Astrocyte of the cerebellum (primary cell): ENCODE data around the gene COQ7.

ENCODE experiments used
- DNase-seq: peaks from one replicate; pipeline ENCODE4 v3.0.0-alpha.2; 2011; ENCODE audit warnings: low read depth
- H3K4me3 ChIP-seq: 2 replicates; pipeline ENCODE4 v1.5.1; 2011; ENCODE audit warnings: mild to moderate bottlenecking, low read depth, low read length, moderate library complexity
- CTCF ChIP-seq: IDR thresholded peaks from 2 replicates; pipeline ENCODE4 v1.5.1; 2012; ENCODE audit warnings: low read length, low read depth, moderate library complexity, mild to moderate bottlenecking; ENCODE audit errors: missing control alignments
- in situ Hi-C: cut with HindIII; loops from 2 replicates; pipeline ENCODE4 v1.10.0; 2017; ENCODE audit warnings: low sequenced_read_pairs

The COQ7 gene

GRCh38 chr16:19089410-19089955 lies 22.1 kb downstream of the COQ7 start:
- in situ Hi-C loops = loop anchor here (25.0 kb wide), 1 partner anchor 273 kb away; no protein-coding TSS in a partner anchor

GRCh38 chr16:19090916-19091315 lies 23.5 kb downstream of the COQ7 start:
- in situ Hi-C loops = loop anchor here (25.0 kb wide), 1 partner anchor 271 kb away; no protein-coding TSS in a partner anchor
- no peak overlapping the region for H3K4me3 ChIP-seq
- no peak for DNase-seq
- TF ChIP-seq CTCF = no peak

More at GRCh38 chr16:19089410-19089955, 22.1 kb downstream of the COQ7 start:
- TF ChIP-seq CTCF = no peak
- no peak for DNase-seq
- no peak overlapping the region for H3K4me3 ChIP-seq

GRCh38 chr16:19092653-19093410 lies 25.4 kb downstream of the COQ7 start:
- no peak for DNase-seq
- H3K4me3 ChIP-seq = no peak overlapping the region
- no peak for TF ChIP-seq CTCF
- in situ Hi-C loops = loop anchor here (25.0 kb wide), 1 partner anchor 269 kb away; no protein-coding TSS in a partner anchor

- in situ Hi-C loops = loop anchor here (25.0 kb wide), 1 partner anchor 268 kb away; no protein-coding TSS in a partner anchor
- no peak overlapping the region for H3K4me3 ChIP-seq
- no peak for TF ChIP-seq CTCF
- no peak for DNase-seq
Observed at GRCh38 chr16:19093631-19094541, 26.5 kb downstream of the COQ7 start.

GRCh38 chr16:19094542-19095365 lies 27.3 kb downstream of the COQ7 start:
- no peak overlapping the region for H3K4me3 ChIP-seq
- no peak for DNase-seq
- in situ Hi-C loops = loop anchor here (25.0 kb wide), 1 partner anchor 268 kb away; no protein-coding TSS in a partner anchor
- TF ChIP-seq CTCF = no peak
